HepG2 (cell line): ENCODE data around the gene MIS18A. TPM values are rescaled to one million over a fixed set of nuclear protein-coding genes. Genes with fewer than 3 reads are reported as not detected.

Experiments
- ATAC-seq: fragments of 200-7000 bp; cut with Tn5 transposase; 3 replicates; pipeline ENCODE4 v1.9.1; 2020; ENCODE audit warnings: mild to moderate bottlenecking, moderate library complexity
- BruUV-seq: library from RNA; stranded (reverse); fragments of 400-500 nt; replicated peaks from 2 replicates; lab custom pipeline; 2021; lab: Mats Ljungman, UMichigan
- CTCF ChIA-PET: fragments of 300-600 bp; formaldehyde crosslinking; extraction: SDS; loops from one replicate; lab custom pipeline; 2021; ENCODE audit warnings: low total read pairs, inconsistent platforms, low intra/inter-chr PET ratio; lab: Yijun Ruan, JAX
- POLR2A ChIA-PET: fragments of 350-600 bp; sonication (Branson Sonifier 250); formaldehyde crosslinking; loops from one replicate; lab custom pipeline; 2020; ENCODE audit warnings: antibody characterized with exemption, inconsistent platforms; lab: Yijun Ruan, JAX
- DNase-seq: peaks from one replicate; pipeline ENCODE4 v3.0.0-alpha.2; 2015; ENCODE audit warnings: low spot score
- FAIRE-seq: peaks from 3 replicates; lab custom pipeline; 2011; peaks lifted over from hg19 to GRCh38; lab: Jason Lieb, UNC
- H2AFZ ChIP-seq: one replicate; pipeline ENCODE4 v1.6.1; 2011; ENCODE audit warnings: low read length, inconsistent platforms
- H3K27ac ChIP-seq: fragments of 300-600 bp; 3 replicates; pipeline ENCODE4 v1.8.0; 2011; ENCODE audit warnings: mixed run types, mild to moderate bottlenecking, mixed read lengths, low read length, inconsistent platforms; ENCODE audit not compliant: insufficient read depth; ENCODE audit errors: extremely low read length
- H3K27me3 ChIP-seq, 2 experiments: fragments of 200-600 bp in 1 of 2; 2 replicates in 1 of 2; 3 replicates in 1 of 2; pipeline versions ENCODE4 v1.6.0 to v1.8.0; 2011; ENCODE audit warnings: low read length in 2 of 2, mild to moderate bottlenecking in 2 of 2, moderate library complexity in 2 of 2, inconsistent platforms in 1 of 2; ENCODE audit not compliant: insufficient read depth in 2 of 2, control insufficient read depth in 1 of 2
- H3K36me3 ChIP-seq, 2 experiments: fragments of 200-600 bp in 1 of 2; replicated peaks in 1 of 2; 2 replicates in 1 of 2; 3 replicates in 1 of 2; pipeline versions ENCODE4 v1.5.1 to v1.8.0; 2011; ENCODE audit warnings: low read length in 2 of 2, inconsistent platforms in 1 of 2; ENCODE audit not compliant: insufficient read depth in 2 of 2, control insufficient read depth in 1 of 2
- H3K4me1 ChIP-seq: 2 replicates; pipeline ENCODE4 v1.5.1; 2012; ENCODE audit warnings: low read length, inconsistent platforms; ENCODE audit not compliant: insufficient read depth
- H3K4me2 ChIP-seq: 2 replicates; pipeline ENCODE4 v1.6.0; 2011; ENCODE audit warnings: low read depth, low read length, inconsistent platforms
- H3K4me3 ChIP-seq, 3 experiments: fragments of 200-600 bp in 1 of 3; sonication (generic), shearing (Covaris generic) in 1 of 3; replicated peaks in 1 of 3; 2 replicates each; pipeline ENCODE4 v1.5.1; 2011 to 2016; ENCODE audit warnings: low read length in 3 of 3, inconsistent platforms in 2 of 3, low read depth in 2 of 3, mild to moderate bottlenecking in 2 of 3, control low read depth in 1 of 3, mixed read lengths in 1 of 3; ENCODE audit not compliant: insufficient read depth in 1 of 3
- H3K79me2 ChIP-seq: one replicate; pipeline ENCODE4 v1.6.1; 2011; ENCODE audit warnings: low read length, inconsistent platforms; ENCODE audit not compliant: insufficient read depth
- H3K9ac ChIP-seq: 2 replicates; pipeline ENCODE4 v1.6.0; 2011; ENCODE audit warnings: mild to moderate bottlenecking, low read depth, low read length, inconsistent platforms; ENCODE audit not compliant: insufficient read depth
- H3K9me3 ChIP-seq: 2 replicates; pipeline ENCODE4 v1.5.1; 2012; ENCODE audit warnings: mild to moderate bottlenecking, low read length
- H4K20me1 ChIP-seq: 2 replicates; pipeline ENCODE4 v1.6.0; 2011; ENCODE audit warnings: inconsistent platforms, mild to moderate bottlenecking, low read length, moderate library complexity; ENCODE audit not compliant: insufficient read depth
- ISX ChIP-seq: sonication (generic); formaldehyde crosslinking; conservative IDR thresholded peaks from 2 replicates; pipeline ENCODE4 v1.5.0; 2020; ENCODE audit warnings: missing genetic modification reagents
- KDM5A ChIP-seq: fragments of 200-600 bp; sonication (generic); IDR thresholded peaks from 2 replicates; pipeline ENCODE4 v1.7.0; 2018; ENCODE audit warnings: antibody characterized with exemption, mild to moderate bottlenecking, low read length, borderline replicate concordance
- U2AF1 ChIP-seq: fragments of 200-400 bp; formaldehyde crosslinking; optimal IDR thresholded peaks from 2 replicates; pipeline ENCODE3; 2017; ENCODE audit warnings: mild to moderate bottlenecking, low read depth, low read length
- ZC3H13 ChIP-seq: sonication (generic); formaldehyde crosslinking; IDR thresholded peaks from 2 replicates; pipeline ENCODE4 v1.8.1; 2023; ENCODE audit warnings: mild to moderate bottlenecking, missing genetic modification reagents, moderate library complexity
- ZNF235 ChIP-seq: sonication (generic); formaldehyde crosslinking; IDR thresholded peaks from 2 replicates; pipeline ENCODE4 v1.8.1; 2023; ENCODE audit warnings: mild to moderate bottlenecking, missing genetic modification reagents, borderline replicate concordance
- ZNF543 ChIP-seq: sonication (generic); formaldehyde crosslinking; IDR thresholded peaks from 2 replicates; pipeline ENCODE4 v1.4.0; 2020; ENCODE audit warnings: mild to moderate bottlenecking, missing genetic modification reagents
- ZNF547 ChIP-seq: sonication (generic); formaldehyde crosslinking; IDR thresholded peaks from 2 replicates; pipeline ENCODE4 v1.5.1; 2020; ENCODE audit warnings: mild to moderate bottlenecking, missing genetic modification reagents
- ZNF747 ChIP-seq: sonication (generic); formaldehyde crosslinking; IDR thresholded peaks from 2 replicates; pipeline ENCODE4 v1.8.1; 2023; ENCODE audit warnings: missing genetic modification reagents, mild to moderate bottlenecking, borderline replicate concordance
- ZNF816 ChIP-seq: sonication (generic); formaldehyde crosslinking; IDR thresholded peaks from 2 replicates; pipeline ENCODE4 v1.8.0; 2022; ENCODE audit warnings: missing genetic modification reagents, mild to moderate bottlenecking, borderline replicate concordance
- ZNF879 ChIP-seq: sonication (generic); formaldehyde crosslinking; IDR thresholded peaks from 2 replicates; pipeline ENCODE4 v1.8.1; 2023; ENCODE audit warnings: missing genetic modification reagents
- ZSCAN30 ChIP-seq: sonication (generic); formaldehyde crosslinking; IDR thresholded peaks from 2 replicates; pipeline ENCODE4 v1.5.0; 2020; ENCODE audit warnings: mild to moderate bottlenecking, missing genetic modification reagents
- ZZZ3 ChIP-seq: sonication (generic); formaldehyde crosslinking; IDR thresholded peaks from 2 replicates; pipeline ENCODE4 v1.4.0; 2020; ENCODE audit warnings: missing genetic modification reagents, mild to moderate bottlenecking, borderline replicate concordance
- WGBS: methylation state at CpG from one replicate; pipeline ENCODE4 v1.1.6; 2017; ENCODE audit warnings: low lambda C conversion rate; 5-methylcytosine and 5-hydroxymethylcytosine counted together
- in situ Hi-C: cut with HindIII; loops from 2 replicates; pipeline ENCODE4 v1.10.0; 2017; ENCODE audit warnings: low pct_unique_long_range_greater_than_20kb; ENCODE audit not compliant: extremely low pct_ligation_motif_present
- intact Hi-C: fragments of 100-400 bp; cut with micrococcal nuclease; formaldehyde crosslinking; loops from one replicate; pipeline ENCODE4 v1.10.0; 2022; ENCODE audit not compliant: unreplicated experiment
- polyA plus RNA-seq, 8 experiments: library from polyadenylated mRNA; depleted of rRNA in 3 of 8; stranded (reverse) in 7 of 8; unstranded in 1 of 8; fragments of >200 nt; fragmentation: Illumina TruSeq in 4 of 8; extraction: Trizol in 4 of 8; gene quantifications; 2 replicates each; pipeline versions ENCODE4 v1.2.1 to v1.2.3, GENCODE V29; 2011 to 2016; ENCODE audit warnings: low read depth in 4 of 8, missing spikeins in 1 of 8, mixed read lengths in 1 of 8; ENCODE audit not compliant: insufficient read depth in 1 of 8
- total RNA-seq, 5 experiments: library from RNA; depleted of rRNA; stranded (reverse); fragments of >200 nt; fragmentation: Illumina TruSeq; extraction: Trizol; gene quantifications; 2 replicates each; pipeline ENCODE4 v1.2.3, GENCODE V29; 2016; ENCODE audit warnings: low read depth in 1 of 5
- TF ChIP-seq, protein P1 (sequence below): sonication (generic); formaldehyde crosslinking; IDR thresholded peaks from 2 replicates; pipeline ENCODE4 v1.8.1; 2023; ENCODE audit warnings: mild to moderate bottlenecking, moderate library complexity, missing genetic modification reagents
- TF ChIP-seq, protein P2 (sequence below): sonication (generic); formaldehyde crosslinking; IDR thresholded peaks from 2 replicates; pipeline ENCODE4 v1.4.0; 2020; ENCODE audit warnings: missing genetic modification reagents
- TF ChIP-seq, protein P3 (sequence below), 2 experiments: sonication (generic) in 1 of 2; formaldehyde crosslinking in 1 of 2; IDR thresholded peaks; 2 replicates each; pipeline versions ENCODE4 v1.4.0 to v1.6.1; 2016 to 2020; ENCODE audit warnings: borderline replicate concordance in 1 of 2, low read depth in 1 of 2, mild to moderate bottlenecking in 1 of 2, missing genetic modification reagents in 1 of 2

Gene MIS18A
- total and polyA plus RNA-seq, 2 of the 13 experiments (the other 11 are each of a cell fraction or from before 2014, with no cell fraction given) = 11.2 to 41.4 TPM

- TF ChIP-seq, protein P1, sequence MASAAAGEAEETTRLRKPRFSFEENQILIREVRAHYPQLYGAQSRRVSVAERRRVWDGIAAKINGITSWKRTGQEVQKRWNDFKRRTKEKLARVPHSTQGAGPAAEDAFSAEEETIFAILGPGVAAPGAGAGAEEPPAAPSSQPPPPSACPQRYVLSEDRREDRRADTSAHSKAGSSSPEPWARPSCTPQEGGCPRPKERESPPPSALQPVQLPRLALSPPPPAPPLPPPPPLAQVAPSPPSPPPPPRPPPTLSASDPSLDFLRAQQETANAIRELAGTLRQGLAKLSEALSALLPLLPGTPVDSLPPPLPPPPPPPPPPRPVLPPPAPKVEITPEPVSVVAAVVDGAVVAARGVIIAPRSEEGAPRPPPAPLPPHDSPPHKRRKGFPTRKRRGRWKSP (CRISPR knock-in tag) = no peak
- TF ChIP-seq ZNF747 = no peak
- no peak for TF ChIP-seq ZNF547
- TF ChIP-seq ZZZ3 (CRISPR knock-in tag) = no peak
- TF ChIP-seq ZNF816 = no peak
- no peak for TF ChIP-seq ZNF543 (CRISPR knock-in tag)
Observed at GRCh38 chr21:32317726-32318125, 38.9 kb upstream of the MIS18A start (continued).

- Histone ChIP-seq H2AFZ (no peak overlapping the region), H3K4me1 (peaks cover 14% of the 10 kb centered on the region), H3K9ac (no peak overlapping the region), H3K4me2 (no peak overlapping the region), H4K20me1 (no peaks in the 10 kb centered on the region), H3K36me3 (peaks cover 27 to 89% of the 10 kb centered on the region in 2 experiments), H3K79me2 (no peaks in the 10 kb centered on the region), H3K27me3 (no peaks in the 10 kb centered on the region), H3K9me3 (no peaks in the 10 kb centered on the region), H3K27ac (peak overlapping the region; percentile 2), H3K4me3 (no peak overlapping the region)
- ATAC-seq (no peak; the same call in 2 of the 3 replicates), FAIRE-seq (no peak), DNase-seq (no peak)
- in situ Hi-C loops = no loop called here
- ChIA-PET CTCF (no interaction called here), POLR2A (interaction anchor here (0.6 kb wide), 1 partner anchor 9 kb away, joined by 3 read pairs; no protein-coding TSS in a partner anchor)
- WGBS = 92% methylated on average over 9 of the region's 22 CpGs
- no TSS peak for BruUV-seq
- intact Hi-C loops = no loop called here
- TF ChIP-seq, protein P2, sequence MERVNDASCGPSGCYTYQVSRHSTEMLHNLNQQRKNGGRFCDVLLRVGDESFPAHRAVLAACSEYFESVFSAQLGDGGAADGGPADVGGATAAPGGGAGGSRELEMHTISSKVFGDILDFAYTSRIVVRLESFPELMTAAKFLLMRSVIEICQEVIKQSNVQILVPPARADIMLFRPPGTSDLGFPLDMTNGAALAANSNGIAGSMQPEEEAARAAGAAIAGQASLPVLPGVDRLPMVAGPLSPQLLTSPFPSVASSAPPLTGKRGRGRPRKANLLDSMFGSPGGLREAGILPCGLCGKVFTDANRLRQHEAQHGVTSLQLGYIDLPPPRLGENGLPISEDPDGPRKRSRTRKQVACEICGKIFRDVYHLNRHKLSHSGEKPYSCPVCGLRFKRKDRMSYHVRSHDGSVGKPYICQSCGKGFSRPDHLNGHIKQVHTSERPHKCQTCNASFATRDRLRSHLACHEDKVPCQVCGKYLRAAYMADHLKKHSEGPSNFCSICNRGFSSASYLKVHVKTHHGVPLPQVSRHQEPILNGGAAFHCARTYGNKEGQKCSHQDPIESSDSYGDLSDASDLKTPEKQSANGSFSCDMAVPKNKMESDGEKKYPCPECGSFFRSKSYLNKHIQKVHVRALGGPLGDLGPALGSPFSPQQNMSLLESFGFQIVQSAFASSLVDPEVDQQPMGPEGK (CRISPR knock-in tag) = no peak
- TF ChIP-seq ZNF235 (CRISPR knock-in tag) = no peak
- no peak for TF ChIP-seq ZC3H13
- TF ChIP-seq ZSCAN30 (CRISPR knock-in tag) = no peak
- TF ChIP-seq U2AF1 = no peak
- no peak for TF ChIP-seq ISX (CRISPR knock-in tag)
- TF ChIP-seq ZNF879 (CRISPR knock-in tag) = no peak
- TF ChIP-seq, protein P3, sequence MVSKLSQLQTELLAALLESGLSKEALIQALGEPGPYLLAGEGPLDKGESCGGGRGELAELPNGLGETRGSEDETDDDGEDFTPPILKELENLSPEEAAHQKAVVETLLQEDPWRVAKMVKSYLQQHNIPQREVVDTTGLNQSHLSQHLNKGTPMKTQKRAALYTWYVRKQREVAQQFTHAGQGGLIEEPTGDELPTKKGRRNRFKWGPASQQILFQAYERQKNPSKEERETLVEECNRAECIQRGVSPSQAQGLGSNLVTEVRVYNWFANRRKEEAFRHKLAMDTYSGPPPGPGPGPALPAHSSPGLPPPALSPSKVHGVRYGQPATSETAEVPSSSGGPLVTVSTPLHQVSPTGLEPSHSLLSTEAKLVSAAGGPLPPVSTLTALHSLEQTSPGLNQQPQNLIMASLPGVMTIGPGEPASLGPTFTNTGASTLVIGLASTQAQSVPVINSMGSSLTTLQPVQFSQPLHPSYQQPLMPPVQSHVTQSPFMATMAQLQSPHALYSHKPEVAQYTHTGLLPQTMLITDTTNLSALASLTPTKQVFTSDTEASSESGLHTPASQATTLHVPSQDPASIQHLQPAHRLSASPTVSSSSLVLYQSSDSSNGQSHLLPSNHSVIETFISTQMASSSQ (IDR thresholded peaks at IDR 0.05; ENCODE audit: low read depth) = no peak
- TF ChIP-seq, protein P3 (CRISPR knock-in tag; IDR thresholded peaks at IDR 0.05; ENCODE audit: borderline replicate concordance) = no peak
- TF ChIP-seq KDM5A = no peak
Observed at GRCh38 chr21:32316361-32317215, 37.7 kb upstream of the MIS18A start.
